CD8-positive, alpha-beta memory T cell (primary cell): ENCODE results near the gene LOC128125822.
"Not testable (repeated sequence)": the region's sequence is repeated elsewhere in the genome, so short reads cannot be mapped to it uniquely, and the experiment has no call there.

ENCODE experiments used
- CTCF ChIA-PET: fragments of 350-600 bp; sonication (Branson Sonifier 250); formaldehyde crosslinking; loops from one replicate; lab custom pipeline; 2021; ENCODE audit warnings: antibody characterized with exemption; lab: Charles Lee
- POLR2A ChIA-PET: fragments of 350-600 bp; sonication (Branson Sonifier 250); formaldehyde crosslinking; loops from one replicate; lab custom pipeline; 2021; ENCODE audit warnings: antibody characterized with exemption; lab: Charles Lee
- DNase-seq, 5 donors: peaks; one replicate each; pipeline versions ENCODE4 v3.0.0 to v3.0.0-alpha.2; 2020 to 2022; ENCODE audit warnings: mixed read lengths in 1 of 5
- H3K27ac ChIP-seq: one replicate; pipeline ENCODE4 v1.7.0; 2013; ENCODE audit warnings: low read depth, mild to moderate bottlenecking, low read length, moderate library complexity
- H3K27me3 ChIP-seq: 2 replicates; pipeline ENCODE4 v1.7.0; 2013; ENCODE audit warnings: low read length, mild to moderate bottlenecking; ENCODE audit not compliant: insufficient read depth, poor library complexity, severe bottlenecking
- H3K36me3 ChIP-seq: 2 replicates; pipeline ENCODE4 v1.7.0; 2013; ENCODE audit warnings: mild to moderate bottlenecking, low read length, moderate library complexity; ENCODE audit not compliant: insufficient read depth
- H3K4me1 ChIP-seq: 2 replicates; pipeline ENCODE4 v1.7.0; 2013; ENCODE audit warnings: mild to moderate bottlenecking, low read length, moderate library complexity; ENCODE audit not compliant: insufficient read depth
- H3K4me3 ChIP-seq: 2 replicates; pipeline ENCODE4 v1.7.0; 2013; ENCODE audit warnings: mild to moderate bottlenecking, low read length
- H3K9me3 ChIP-seq: 2 replicates; pipeline ENCODE4 v1.7.0; 2013; ENCODE audit warnings: mild to moderate bottlenecking, low read length
- H3K27ac Mint-ChIP-seq, 8 donors: one replicate each; pipeline ENCODE4 v1.8.0; 2020 to 2021; ENCODE audit warnings: mixed read lengths in 8 of 8, mild to moderate bottlenecking in 6 of 8, inconsistent platforms in 3 of 8, moderate library complexity in 3 of 8
- H3K27me3 Mint-ChIP-seq, 2 donors: one replicate each; pipeline ENCODE4 v1.8.0; 2020 to 2021; ENCODE audit warnings: mixed read lengths in 2 of 2, mild to moderate bottlenecking in 1 of 2, moderate library complexity in 1 of 2
- H3K36me3 Mint-ChIP-seq, 3 donors: one replicate each; pipeline ENCODE4 v1.8.0; 2020 to 2021; ENCODE audit warnings: mixed read lengths in 3 of 3, inconsistent platforms in 1 of 3, mild to moderate bottlenecking in 1 of 3
- H3K4me1 Mint-ChIP-seq, 3 donors: one replicate each; pipeline ENCODE4 v1.8.0; 2020 to 2021; ENCODE audit warnings: mixed read lengths in 3 of 3, inconsistent platforms in 1 of 3, mild to moderate bottlenecking in 1 of 3
- H3K4me3 Mint-ChIP-seq, 7 donors: one replicate each; pipeline ENCODE4 v1.8.0; 2020 to 2021; ENCODE audit warnings: mixed read lengths in 7 of 7, mild to moderate bottlenecking in 6 of 7, moderate library complexity in 4 of 7, inconsistent platforms in 2 of 7
- H3K9me3 Mint-ChIP-seq, 5 donors: one replicate each; pipeline ENCODE4 v1.8.0; 2020 to 2022; ENCODE audit warnings: mixed read lengths in 5 of 5, mild to moderate bottlenecking in 3 of 5, moderate library complexity in 2 of 5, inconsistent platforms in 1 of 5

Gene LOC128125822

DNA sequence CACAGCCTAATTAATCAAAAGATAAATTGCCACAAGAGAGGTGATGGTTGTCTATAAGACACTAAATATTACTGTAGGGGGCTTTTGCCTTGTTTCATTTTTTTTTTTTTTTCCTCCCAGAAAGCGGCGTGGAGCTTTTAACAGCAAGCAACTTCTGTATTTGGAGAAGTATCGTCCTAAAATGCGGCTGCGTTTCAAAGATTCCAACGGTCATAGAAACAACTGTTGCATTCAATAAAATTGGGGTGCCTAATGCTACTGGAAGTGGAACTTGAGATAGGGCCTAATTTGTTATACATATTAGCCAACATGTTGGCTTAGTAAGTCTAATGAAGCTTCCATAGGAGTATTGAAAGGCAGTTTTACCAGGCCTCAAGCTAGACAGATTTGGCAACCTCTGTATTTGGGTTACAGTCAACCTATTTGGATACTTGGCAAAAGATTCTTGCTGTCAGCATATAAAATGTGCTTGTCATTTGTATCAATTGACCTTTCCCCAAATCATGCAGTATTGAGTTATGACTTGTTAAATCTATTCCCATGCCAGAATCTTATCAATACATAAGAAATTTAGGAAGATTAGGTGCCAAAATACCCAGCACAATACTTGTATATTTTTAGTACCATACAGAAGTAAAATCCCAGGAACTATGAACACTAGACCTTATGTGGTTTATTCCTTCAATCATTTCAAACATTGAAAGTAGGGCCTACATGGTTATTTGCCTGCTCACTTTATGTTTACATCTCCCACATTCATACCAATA is 7.8 kb downstream of the LOC128125822 start:
- H3K36me3 Mint-ChIP-seq: peaks cover 12 to 63% (median 19%) of the 10 kb centered on the region in 3 donors
- POLR2A ChIA-PET: no interaction called here
- no peak for DNase-seq
- H3K4me1 ChIP-seq: peaks cover under 1% of the 10 kb centered on the region
- CTCF ChIA-PET: no interaction called here
- no peak overlapping the region for H3K27ac ChIP-seq
- H3K4me3 ChIP-seq: no peak overlapping the region
- H3K4me3 Mint-ChIP-seq: no peak overlapping the region
- no peaks in the 10 kb centered on the region for H3K9me3 ChIP-seq
- H3K9me3 Mint-ChIP-seq: no peaks in the 10 kb centered on the region
- no peaks in the 10 kb centered on the region for H3K27me3 Mint-ChIP-seq
- H3K27me3 ChIP-seq: no peaks in the 10 kb centered on the region
- peaks cover 9 to 22% (median 19%) of the 10 kb centered on the region in 3 donors for H3K4me1 Mint-ChIP-seq
- peaks cover 42% of the 10 kb centered on the region for H3K36me3 ChIP-seq
- H3K27ac Mint-ChIP-seq: peak overlapping the region in 1 of 8 donors; percentile 9

DNA sequence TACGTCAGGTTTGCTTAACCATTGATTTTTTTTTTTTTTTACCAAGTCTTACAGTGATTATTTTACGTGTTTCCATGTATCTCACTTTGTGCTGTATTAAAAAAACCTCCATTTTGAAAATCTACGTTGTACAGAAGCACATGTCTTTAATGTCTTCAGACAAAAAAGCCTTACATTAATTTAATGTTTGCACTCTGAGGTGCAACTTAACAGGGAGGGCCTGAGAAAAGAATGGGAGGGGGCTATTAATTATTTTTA is 8.4 kb downstream of the LOC128125822 start:
- no peak overlapping the region for H3K4me3 ChIP-seq
- Mint-ChIP-seq H3K27me3 (no peaks in the 10 kb centered on the region), H3K27ac (peak overlapping the region in 1 of 8 donors; percentile 9), H3K4me1 (peaks cover 7 to 17% (median 14%) of the 10 kb centered on the region in 3 donors), H3K9me3 (no peaks in the 10 kb centered on the region), H3K4me3 (no peak overlapping the region), H3K36me3 (peaks cover 12 to 63% (median 19%) of the 10 kb centered on the region in 3 donors)
- H3K27ac ChIP-seq: no peak overlapping the region
- ChIA-PET CTCF (no interaction called here), POLR2A (no interaction called here)
- no peaks in the 10 kb centered on the region for H3K27me3 ChIP-seq
- no peaks in the 10 kb centered on the region for H3K4me1 ChIP-seq
- H3K36me3 ChIP-seq: peaks cover 42% of the 10 kb centered on the region
- no peaks in the 10 kb centered on the region for H3K9me3 ChIP-seq
- no peak for DNase-seq

DNA sequence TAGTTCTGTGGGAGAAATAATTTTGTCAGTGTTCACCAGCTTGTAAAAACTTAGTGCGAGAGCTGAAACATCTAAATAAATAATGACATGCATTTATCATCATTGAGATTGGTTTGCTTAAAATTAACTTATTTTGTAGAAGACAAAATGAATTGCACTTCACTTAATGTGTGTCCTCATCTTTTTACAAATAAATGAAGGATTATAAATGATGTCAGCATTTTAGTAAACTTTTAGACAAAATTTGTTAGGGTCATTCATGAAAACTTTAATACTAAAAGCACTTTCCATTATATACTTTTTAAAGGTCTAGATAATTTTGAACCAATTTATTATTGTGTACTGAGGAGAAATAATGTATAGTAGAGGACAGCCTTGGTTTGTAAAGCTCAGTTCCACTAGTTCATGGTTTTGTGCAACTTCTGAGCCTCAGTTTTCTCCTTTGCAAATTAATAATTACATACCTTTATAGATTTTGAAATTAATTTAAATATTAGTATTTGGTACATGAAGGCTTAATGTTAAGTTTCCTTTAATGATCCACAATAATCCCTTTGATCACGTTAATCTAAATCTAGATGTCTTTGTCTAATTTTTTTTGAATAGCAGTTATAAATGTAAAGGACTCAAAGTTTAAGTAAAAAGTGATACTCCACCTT is 9.2 kb downstream of the LOC128125822 start:
- Mint-ChIP-seq H3K27me3 (peaks cover 0 to under 1% of the 10 kb centered on the region in 2 donors), H3K4me3 (no peak overlapping the region), H3K27ac (no peak overlapping the region), H3K9me3 (no peaks in the 10 kb centered on the region), H3K4me1 (peaks cover 3 to 10% (median 6%) of the 10 kb centered on the region in 3 donors), H3K36me3 (peaks cover 12 to 58% (median 19%) of the 10 kb centered on the region in 3 donors)
- no peak for DNase-seq
- H3K9me3 ChIP-seq: no peaks in the 10 kb centered on the region
- H3K27ac ChIP-seq: no peak overlapping the region
- POLR2A ChIA-PET: no interaction called here
- H3K36me3 ChIP-seq: peaks cover 39% of the 10 kb centered on the region
- H3K27me3 ChIP-seq: no peaks in the 10 kb centered on the region
- H3K4me3 ChIP-seq: no peak overlapping the region
- H3K4me1 ChIP-seq: no peaks in the 10 kb centered on the region
- CTCF ChIA-PET: no interaction called here

DNA sequence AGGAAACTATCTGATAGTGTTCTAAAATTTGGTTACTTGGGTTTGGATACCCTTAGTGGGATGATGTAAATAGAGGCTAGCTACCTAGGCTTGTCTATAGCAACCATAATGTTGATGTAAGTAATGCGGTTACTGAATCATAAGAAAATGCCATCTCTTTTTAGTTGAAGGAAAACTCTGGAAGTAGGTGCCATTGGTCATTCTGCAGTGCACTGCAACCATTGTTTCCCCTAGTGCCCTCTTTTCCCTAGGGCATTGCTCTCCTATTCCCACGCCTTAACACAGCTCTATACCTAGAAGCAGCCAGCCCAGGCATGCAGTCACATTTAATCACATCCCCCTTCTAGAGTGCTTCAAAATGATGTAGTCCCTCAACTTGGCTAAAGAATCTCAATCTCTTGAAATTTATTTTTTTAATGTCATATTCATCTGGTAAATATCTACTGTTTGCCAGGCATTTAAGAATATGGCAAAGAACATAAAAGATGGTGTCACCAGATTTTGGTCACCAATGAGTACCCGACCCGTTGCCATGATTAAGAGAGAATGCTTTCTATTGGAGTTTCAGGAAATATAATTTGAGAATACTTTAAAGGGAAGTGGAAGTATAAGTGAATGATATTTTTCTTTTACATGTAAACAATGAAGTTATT is 10.4 kb downstream of the LOC128125822 start:
- no peak for DNase-seq
- H3K4me1 ChIP-seq: no peaks in the 10 kb centered on the region
- no peak overlapping the region for H3K4me3 ChIP-seq
- H3K9me3 ChIP-seq: no peaks in the 10 kb centered on the region
- H3K27me3 ChIP-seq: no peaks in the 10 kb centered on the region
- ChIA-PET POLR2A (interaction anchor here (1.2 kb wide), 1 partner anchor 52 kb away, joined by 6 read pairs; no protein-coding TSS in a partner anchor), CTCF (interaction anchor here (1.2 kb wide), 1 partner anchor 8 kb away, joined by 4 read pairs; no protein-coding TSS in a partner anchor)
- Mint-ChIP-seq H3K27me3 (peaks cover 3 to 9% of the 10 kb centered on the region in 2 donors), H3K27ac (no peak overlapping the region), H3K9me3 (no peaks in the 10 kb centered on the region), H3K4me1 (no peaks in the 10 kb centered on the region), H3K4me3 (no peak overlapping the region), H3K36me3 (peaks cover 5 to 47% (median 17%) of the 10 kb centered on the region in 3 donors)
- peaks cover 29% of the 10 kb centered on the region for H3K36me3 ChIP-seq
- H3K27ac ChIP-seq: no peak overlapping the region

DNA sequence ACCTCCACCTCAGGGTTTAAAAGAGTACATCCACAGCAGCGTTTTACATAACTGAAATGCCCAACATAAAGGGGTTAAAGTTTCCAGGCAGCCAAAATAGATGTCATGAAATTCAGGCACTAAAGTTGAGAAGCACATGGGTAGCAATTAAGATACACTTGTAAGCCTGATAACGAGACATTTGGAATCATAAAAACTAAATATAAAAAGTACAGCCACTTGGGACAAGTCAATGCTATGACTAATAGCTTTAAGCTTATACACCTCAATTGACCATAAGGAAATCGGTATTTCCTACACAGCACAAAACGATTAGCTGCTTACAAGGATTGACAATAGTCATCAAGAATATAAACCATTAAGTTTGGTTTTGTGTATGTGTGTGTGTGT is 11.8 kb downstream of the LOC128125822 start:
- Mint-ChIP-seq H3K27me3 (peaks cover 5 to 11% of the 10 kb centered on the region in 2 donors), H3K9me3 (no peaks in the 10 kb centered on the region), H3K4me3 (no peak overlapping the region), H3K27ac (peak overlapping the region in 1 of 8 donors; percentile 2), H3K36me3 (peaks cover 5 to 38% (median 17%) of the 10 kb centered on the region in 3 donors), H3K4me1 (no peaks in the 10 kb centered on the region)
- no peak for DNase-seq
- Histone ChIP-seq H3K27me3 (no peaks in the 10 kb centered on the region), H3K9me3 (no peaks in the 10 kb centered on the region), H3K4me3 (no peak overlapping the region), H3K4me1 (no peaks in the 10 kb centered on the region), H3K36me3 (peaks cover 28% of the 10 kb centered on the region), H3K27ac (no peak overlapping the region)
- ChIA-PET CTCF (interaction anchor here (1.2 to 2.0 kb wide), 3 partner anchors 9 to 14 kb away, joined by 4 to 8 read pairs (median 6); no protein-coding TSS in a partner anchor), POLR2A (interaction anchor here (1.2 kb wide), 1 partner anchor 51 kb away, joined by 6 read pairs; no protein-coding TSS in a partner anchor)

DNA sequence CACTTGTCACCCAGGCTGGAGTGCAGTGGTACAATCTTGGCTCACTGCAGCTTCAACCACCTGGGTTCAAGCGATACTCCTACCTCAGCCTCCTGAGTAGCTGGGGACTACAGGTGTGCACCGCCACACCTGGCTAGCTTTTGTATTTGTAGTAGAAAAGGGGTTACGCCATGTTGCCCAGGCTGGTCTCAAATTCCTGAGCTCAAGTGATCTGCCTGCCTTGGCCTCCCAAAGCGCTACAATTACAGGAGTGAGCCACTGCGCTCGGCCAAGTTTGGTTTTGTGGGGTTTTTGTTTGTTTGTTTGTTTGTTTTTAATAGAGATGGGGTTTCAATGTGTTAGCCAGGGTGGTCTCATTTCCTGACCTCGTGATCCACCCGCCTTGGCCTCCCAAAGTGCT is 12.3 kb downstream of the LOC128125822 start:
- Histone ChIP-seq H3K4me1 (no peaks in the 10 kb centered on the region), H3K4me3 (no peak overlapping the region), H3K27me3 (no peaks in the 10 kb centered on the region), H3K36me3 (peaks cover 24% of the 10 kb centered on the region), H3K9me3 (no peaks in the 10 kb centered on the region), H3K27ac (no peak overlapping the region)
- POLR2A ChIA-PET: no interaction called here
- H3K36me3 Mint-ChIP-seq: peaks cover 5 to 34% (median 17%) of the 10 kb centered on the region in 3 donors
- no peaks in the 10 kb centered on the region for H3K4me1 Mint-ChIP-seq
- H3K27me3 Mint-ChIP-seq: peaks cover 5 to 11% of the 10 kb centered on the region in 2 donors
- CTCF ChIA-PET: interaction anchor here (1.2 to 2.0 kb wide), 3 partner anchors 10 to 14 kb away, joined by 4 to 8 read pairs (median 6); no protein-coding TSS in a partner anchor
- H3K4me3 Mint-ChIP-seq: no peak overlapping the region
- no peak for DNase-seq
- no peak overlapping the region for H3K27ac Mint-ChIP-seq
- H3K9me3 Mint-ChIP-seq: no peaks in the 10 kb centered on the region

DNA sequence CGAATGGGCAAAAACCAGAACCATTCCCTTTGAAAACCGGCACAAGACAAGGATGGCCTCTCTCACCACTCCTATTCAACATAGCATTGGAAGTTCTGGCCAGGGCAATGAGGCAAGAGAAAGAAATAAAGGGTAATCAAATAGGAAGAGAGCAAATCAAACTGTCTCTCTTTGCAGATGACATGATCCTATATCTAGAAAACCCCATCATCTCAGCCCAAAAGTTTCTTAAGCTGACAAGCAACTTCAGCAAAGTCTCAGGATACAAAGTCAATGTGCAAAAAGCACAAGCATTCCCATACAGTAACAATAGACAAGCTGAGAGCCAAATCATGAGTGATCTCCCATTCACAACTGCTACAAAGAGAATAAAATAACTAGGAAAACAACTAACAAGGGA is 13.4 kb downstream of the LOC128125822 start:
- H3K4me3 Mint-ChIP-seq, H3K27me3 ChIP-seq, H3K4me3 ChIP-seq, H3K4me1 Mint-ChIP-seq, DNase-seq, H3K9me3 Mint-ChIP-seq, H3K9me3 ChIP-seq, H3K4me1 ChIP-seq, H3K27ac Mint-ChIP-seq, H3K27ac ChIP-seq, POLR2A ChIA-PET: not testable (repeated sequence)
- CTCF ChIA-PET: interaction anchor here (0.8 to 2.0 kb wide), 3 partner anchors 12 to 13 kb away, joined by 3 to 8 read pairs (median 3); no protein-coding TSS in a partner anchor
- peaks cover 13% of the 10 kb centered on the region for H3K36me3 ChIP-seq
- H3K36me3 Mint-ChIP-seq: peaks cover 5 to 23% (median 8%) of the 10 kb centered on the region in 3 donors
- peaks cover 7 to 18% of the 10 kb centered on the region in 2 donors for H3K27me3 Mint-ChIP-seq
